ENCODE measurements around the gene SLC2A1. TPM values are rescaled to one million over a fixed set of nuclear protein-coding genes. Genes with fewer than 3 reads are reported as not detected.

The SLC2A1 gene
- total and polyA plus RNA-seq, 2 of the 13 experiments (the other 11 are each of a cell fraction or from before 2014, with no cell fraction given), result 125 to 423 TPM

GRCh38 chr1:42932442-42932941, 26.2 kb downstream of the SLC2A1 start (continued):
- TF ChIP-seq E2F5 (CRISPR knock-in tag; conservative IDR thresholded peaks at IDR 0.05) (no peak), GFI1 (CRISPR knock-in tag; IDR thresholded peaks at IDR 0.05; ENCODE audit: borderline replicate concordance) (no peak), AFF4 (CRISPR knock-in tag; IDR thresholded peaks at IDR 0.05) (no peak), PAX8 (CRISPR knock-in tag; IDR thresholded peaks at IDR 0.05; ENCODE audit: borderline replicate concordance) (no peak), PRDM10 (CRISPR knock-in tag; IDR thresholded peaks at IDR 0.05; ENCODE audit: low read depth) (no peak), ZNF572 (CRISPR knock-in tag; IDR thresholded peaks at IDR 0.05) (no peak), GTF2F1 (IDR thresholded peaks at IDR 0.05; ENCODE audit: low read length) (no peak), ZNF17 (CRISPR knock-in tag; IDR thresholded peaks at IDR 0.05) (no peak), CSRNP2 (CRISPR knock-in tag; conservative IDR thresholded peaks at IDR 0.05; ENCODE audit: low read depth) (no peak), IKZF5 (CRISPR knock-in tag; IDR thresholded peaks at IDR 0.05) (no peak)
